ENCODE results near the gene ACSL6.

Gene ACSL6, protein sequence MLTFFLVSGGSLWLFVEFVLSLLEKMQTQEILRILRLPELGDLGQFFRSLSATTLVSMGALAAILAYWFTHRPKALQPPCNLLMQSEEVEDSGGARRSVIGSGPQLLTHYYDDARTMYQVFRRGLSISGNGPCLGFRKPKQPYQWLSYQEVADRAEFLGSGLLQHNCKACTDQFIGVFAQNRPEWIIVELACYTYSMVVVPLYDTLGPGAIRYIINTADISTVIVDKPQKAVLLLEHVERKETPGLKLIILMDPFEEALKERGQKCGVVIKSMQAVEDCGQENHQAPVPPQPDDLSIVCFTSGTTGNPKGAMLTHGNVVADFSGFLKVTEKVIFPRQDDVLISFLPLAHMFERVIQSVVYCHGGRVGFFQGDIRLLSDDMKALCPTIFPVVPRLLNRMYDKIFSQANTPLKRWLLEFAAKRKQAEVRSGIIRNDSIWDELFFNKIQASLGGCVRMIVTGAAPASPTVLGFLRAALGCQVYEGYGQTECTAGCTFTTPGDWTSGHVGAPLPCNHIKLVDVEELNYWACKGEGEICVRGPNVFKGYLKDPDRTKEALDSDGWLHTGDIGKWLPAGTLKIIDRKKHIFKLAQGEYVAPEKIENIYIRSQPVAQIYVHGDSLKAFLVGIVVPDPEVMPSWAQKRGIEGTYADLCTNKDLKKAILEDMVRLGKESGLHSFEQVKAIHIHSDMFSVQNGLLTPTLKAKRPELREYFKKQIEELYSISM

DNA sequence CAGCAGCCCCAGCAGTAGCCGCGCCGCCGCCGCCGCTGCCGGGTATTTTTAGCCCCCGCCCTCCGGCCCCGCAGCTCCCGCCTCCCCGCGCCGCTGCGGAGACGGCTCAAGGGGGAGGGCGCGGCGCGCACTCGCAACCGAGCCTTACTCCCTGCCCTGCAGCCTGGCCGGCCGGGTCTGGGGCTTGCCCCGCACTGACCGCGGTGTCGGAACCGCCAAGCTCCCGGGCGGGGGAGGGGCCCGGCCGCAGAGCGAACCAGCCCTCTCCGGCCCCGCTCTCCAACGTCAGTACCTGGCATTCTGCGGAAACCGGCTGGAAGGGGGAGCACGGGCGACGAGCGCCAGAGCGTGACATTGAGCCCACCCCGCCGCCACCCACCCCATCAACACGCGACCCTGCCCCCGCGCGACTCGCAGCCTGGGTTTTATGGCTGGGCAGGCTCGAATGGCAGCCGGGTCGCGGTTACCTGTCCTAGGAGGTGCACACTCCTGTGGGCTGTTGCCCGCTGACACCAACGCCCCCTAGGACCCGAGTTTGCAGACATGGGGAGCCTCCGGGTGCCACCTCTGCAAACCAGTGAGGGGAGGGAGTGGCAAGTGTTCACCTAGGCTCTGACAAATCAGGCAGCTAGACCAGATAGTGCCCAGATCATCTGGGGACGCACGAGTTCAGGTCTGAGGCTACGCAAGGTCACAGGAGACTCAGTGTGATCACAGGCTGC is at the start of gene ACSL6:
TSS of gene ACSL6 (minus strand) at position 37 of the 722 bp plus-strand sequence. CDS start 105 bp downstream, outside the sequence.
- no peak for DNase-seq (ENCODE audit: low read depth, low spot score)

DNA sequence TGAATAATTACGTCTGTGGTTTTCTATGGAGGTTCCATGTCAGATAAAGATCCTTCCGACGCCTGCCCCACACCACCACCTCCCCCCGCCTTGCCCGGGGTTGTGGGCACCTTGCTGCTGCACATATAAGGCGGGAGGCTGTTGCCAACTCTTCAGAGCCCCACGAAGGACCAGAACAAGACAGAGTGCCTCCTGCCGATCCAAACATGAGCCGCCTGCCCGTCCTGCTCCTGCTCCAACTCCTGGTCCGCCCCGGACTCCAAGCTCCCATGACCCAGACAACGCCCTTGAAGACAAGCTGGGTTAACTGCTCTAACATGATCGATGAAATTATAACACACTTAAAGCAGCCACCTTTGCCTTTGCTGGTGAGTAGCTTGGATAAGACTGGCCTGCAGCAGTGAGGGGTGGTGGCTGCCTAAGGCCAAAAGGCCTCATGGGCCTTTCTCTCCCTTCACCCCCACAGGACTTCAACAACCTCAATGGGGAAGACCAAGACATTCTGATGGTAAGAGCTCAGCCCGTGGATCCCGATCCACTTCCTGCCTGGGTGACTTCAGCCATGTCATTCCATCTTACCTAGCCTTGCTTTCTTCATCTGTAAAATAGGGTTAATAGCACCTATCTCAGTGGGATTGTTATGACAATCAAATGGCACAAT is 49.2 kb upstream of the ACSL6 start, which contains the start of gene IL3:
TSS of gene IL3 (plus strand) at position 155 of the 661 bp plus-strand sequence. CDS start at position 207, 52 bp downstream.
- no peak for DNase-seq (ENCODE audit: low read depth, low spot score)

DNA sequence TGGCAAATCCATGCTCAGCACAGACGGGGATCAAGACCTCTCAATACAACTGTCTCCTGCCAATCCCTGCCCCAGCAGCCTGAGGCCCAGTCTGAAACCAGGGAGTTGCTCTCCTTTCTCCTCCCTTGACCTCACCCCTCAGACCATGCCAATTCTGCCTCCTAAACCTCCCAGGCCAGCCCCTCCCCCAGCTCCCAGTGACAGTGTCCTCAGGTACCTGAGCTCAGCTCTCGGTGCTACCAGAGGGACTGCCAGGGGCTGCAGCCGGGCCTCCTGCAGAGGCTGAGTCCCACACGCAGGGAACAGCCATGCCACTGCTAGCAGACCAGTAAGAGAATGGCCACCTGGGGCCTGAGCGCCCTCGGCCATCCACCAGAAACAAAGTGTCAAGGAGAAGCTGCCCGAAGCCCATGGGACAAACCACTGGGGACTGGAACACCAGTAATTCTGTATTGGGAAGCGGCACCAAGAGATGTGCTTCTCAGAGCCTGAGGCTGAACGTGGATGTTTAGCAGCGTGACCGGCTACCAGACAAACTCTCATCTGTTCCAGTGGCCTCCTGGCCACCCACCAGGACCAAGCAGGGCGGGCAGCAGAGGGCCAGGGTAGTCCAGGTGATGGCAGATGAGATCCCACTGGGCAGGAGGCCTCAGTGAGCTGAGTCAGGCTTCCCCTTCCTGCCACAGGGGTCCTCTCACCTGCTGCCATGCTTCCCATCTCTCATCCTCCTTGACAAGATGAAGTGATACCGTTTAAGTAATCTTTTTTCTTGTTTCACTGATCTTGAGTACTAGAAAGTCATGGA is 48.4 kb upstream of the ACSL6 start:
- DNase-seq (ENCODE audit: low read depth, low spot score), result no peak

DNA sequence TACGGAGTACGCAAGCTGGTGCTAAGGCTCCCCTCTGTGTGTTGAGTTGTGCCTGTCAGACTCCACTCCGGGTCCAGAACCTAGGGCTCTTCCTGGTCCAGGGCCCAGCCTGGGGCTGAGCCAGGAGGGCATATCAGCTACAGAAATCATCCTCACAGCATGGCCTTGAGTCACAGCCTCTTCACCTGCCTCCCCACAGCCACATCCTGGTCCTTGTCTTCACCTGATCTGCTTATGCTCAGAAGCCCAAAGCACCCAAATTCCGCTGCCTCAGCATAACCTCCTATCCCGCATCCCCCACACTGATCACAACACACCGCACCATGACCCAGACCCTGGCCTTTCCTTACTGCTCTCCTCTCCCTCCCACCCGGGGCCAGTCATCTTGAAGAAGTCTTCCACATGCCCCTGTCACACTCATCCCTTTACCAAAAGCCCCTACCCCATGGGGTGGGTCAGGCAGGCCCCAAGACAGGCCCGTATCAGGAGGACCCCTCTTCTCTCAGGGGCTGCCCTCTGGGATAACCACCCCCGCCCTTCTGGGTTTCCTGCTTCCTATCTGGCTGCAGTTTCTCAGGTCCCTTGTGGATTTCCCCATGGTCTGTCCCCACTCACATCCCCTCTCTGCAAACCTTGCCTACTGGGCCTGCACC is 47.7 kb upstream of the ACSL6 start:
- no peak for DNase-seq (ENCODE audit: low read depth, low spot score)

DNA sequence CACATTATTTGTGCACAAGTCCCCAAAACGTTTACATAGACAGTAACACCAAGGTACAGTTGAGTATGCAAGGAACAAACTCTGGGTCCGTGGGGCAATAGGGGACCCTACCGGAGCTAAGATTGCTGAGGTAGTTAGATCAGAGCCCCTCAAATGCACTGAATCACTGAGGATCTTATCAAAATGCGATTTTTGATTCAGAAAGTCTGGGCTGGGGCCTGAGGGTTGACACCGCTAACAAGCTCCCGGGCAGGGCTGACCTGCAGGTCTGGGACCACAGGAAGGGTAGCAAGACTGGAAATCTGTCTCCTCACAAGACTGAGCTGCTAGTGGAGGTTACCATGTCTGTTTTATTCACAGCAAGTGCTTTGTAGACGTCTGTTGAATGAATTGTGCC is 47.2 kb upstream of the ACSL6 start:
- DNase-seq (ENCODE audit: low read depth, low spot score), result no peak

DNA sequence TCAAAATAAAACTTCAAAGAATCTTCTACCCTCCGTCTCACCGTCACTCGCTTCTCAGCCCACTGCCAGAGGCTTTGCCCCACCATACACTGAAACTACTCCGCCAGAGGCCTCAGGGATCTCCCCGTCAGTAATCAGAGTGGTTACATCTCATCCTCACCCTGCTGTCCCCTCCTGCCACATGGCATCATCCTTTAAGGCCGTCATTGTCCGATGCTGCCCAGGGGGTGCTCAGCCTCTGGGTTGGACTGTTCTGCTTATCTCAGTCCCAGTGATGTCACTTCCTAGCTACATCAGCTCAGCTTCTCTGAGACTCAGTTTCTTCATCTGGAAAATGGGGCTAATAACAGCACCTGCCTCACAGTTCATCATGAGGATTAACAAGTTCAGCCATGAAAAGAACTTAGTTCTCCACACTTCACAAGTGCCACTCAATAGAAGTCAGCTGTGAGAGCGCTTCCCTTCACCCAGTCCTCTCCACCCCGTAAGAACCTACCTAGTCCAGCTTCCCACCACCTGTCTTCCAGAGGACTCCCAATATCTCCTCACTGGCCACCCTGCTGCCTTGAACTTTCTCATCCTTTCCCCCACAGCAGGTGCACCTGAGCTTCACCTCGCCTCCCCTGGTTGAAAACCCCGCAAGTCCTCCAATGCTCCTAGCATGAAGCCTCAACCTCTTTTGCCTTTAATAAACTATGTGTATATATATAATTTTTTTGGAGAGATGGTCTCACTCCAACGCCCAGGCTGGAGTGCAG is 46.2 kb upstream of the ACSL6 start:
- DNase-seq (ENCODE audit: low read depth, low spot score), result no peak

DNA sequence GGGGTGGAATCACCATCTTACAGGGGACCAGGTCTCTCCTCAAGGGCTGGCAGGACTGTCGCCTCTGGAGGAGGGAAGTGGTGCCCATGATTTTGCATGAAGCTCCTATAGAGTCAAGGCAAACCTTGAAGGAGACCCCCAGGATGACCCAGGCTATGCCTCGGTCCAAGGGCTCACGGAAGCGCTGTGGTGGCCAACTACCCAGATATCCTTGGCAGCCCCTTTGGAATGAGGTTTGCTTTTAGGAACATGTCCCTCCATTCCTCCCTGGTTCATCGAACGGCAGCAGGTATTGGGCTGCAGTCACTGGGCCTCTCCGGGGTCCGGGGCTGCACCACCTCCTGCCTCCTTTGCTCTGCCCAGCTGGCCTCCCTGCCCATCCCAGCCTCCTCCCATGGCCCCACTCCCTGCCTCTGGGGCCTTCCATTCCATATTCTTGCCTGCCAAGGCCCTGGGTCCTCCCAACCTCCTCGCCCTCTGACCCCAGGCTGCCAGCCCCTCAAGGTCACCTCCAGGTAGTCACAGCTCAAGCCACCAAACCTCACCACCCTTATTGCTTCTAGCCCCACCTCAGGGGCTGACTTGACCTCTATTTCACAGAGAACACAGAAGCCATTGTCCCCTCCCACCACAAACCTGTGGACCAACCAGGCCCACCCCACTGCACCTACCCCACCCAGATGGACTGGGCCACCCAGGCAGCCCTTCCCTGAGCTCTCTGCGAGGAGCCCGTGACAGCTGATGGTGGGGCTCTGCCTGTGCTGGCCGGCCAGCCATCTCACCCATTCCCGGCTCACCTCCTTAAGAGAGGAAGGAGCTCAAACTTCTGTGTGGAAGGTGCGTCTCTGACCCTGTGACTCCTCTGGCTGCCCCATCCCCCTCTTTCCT is 45.4 kb upstream of the ACSL6 start:
- DNase-seq (ENCODE audit: low read depth, low spot score), result no peak

DNA sequence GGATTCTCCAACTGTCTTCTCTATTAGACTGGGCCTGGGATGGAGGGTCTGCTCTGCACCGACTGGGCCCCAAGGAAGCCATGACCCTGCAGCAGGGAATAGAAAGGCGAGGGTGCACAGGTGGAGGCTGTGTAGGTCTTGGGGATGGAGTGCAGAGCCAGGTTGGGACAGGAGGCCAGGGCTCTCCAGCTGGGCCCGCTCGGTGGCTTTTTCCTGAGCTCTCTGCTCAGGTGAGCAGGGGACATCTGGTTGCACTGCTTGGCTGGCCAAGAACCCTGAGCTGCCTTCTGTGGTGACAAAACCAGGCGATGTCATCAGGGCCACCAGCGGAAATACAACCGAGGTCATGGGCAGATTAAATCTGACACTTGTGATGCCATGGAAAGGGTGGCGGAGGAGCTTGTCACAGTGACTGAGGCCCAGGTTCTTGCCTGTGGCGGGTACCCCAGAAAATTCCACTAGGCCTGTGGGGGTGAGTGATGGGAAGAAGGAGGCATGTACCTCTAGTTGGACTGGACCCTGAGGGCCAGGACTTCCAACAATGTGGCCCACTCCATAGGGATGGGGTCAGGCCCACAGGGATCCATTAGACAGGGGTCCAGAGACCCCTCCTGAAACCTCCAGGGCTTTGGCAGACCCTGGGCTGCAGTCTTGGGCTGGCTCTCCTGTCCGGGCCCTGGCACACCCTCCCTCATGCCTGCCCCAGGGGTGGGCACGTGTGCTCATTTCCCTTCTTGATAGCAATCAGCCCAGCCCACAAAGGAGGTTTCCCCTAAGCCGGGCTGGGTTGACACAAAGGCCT is 44.6 kb upstream of the ACSL6 start:
- no peak for DNase-seq (ENCODE audit: low read depth, low spot score)

DNA sequence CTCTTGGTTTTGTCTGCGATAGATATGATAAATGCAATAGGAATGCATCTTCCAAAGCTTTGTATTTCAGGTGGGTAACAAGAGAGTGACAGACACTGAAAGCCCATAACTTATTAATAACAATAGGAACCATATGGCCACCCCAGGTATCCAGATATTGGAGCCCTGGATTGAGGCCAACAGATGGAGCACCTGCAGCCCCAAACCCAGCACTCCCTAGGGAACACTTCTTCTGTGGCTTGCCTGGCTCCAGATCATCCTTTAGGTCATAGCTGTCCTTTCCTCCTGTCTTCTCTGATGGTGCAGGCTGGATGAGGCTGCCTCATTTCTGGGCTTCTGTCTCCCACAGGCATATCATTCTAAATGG is 44.0 kb upstream of the ACSL6 start:
- DNase-seq (ENCODE audit: low read depth, low spot score), result no peak

DNA sequence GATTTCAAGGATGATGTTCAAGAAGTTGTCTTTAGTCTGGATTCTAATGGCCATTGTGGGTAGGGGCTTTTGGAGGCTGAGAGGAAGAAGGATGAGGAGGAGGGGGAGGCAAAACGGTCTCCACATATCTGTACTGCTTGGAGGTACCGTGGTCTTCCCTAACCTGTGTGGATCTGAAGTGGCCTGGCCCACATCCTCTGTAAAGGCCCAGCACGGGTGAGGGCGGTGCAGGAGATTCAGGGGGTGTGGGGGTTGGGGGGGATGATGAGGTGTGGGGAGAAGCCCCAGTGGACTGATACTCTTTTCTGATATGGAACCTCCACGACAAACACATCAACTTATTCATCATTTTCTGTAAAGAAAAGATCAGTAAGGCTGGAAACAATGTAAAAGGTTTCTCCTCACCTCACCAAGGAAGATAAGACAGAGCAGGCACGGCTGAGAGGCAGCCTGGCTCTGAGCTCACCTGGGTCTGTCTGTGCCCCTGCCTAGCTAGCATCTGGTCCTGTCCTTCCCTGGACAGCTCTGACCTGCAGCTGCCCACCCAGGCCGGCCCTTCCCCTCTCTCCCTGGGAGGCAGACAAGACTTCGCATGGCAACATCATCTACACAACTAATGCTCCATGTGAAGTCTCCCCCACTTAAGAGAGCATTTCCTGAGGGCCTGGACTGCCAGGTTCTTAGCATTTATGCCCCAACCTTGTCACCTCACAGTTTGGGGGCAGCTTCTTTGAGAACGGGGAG is 43.4 kb upstream of the ACSL6 start:
- no peak for DNase-seq (ENCODE audit: low read depth, low spot score)

DNA sequence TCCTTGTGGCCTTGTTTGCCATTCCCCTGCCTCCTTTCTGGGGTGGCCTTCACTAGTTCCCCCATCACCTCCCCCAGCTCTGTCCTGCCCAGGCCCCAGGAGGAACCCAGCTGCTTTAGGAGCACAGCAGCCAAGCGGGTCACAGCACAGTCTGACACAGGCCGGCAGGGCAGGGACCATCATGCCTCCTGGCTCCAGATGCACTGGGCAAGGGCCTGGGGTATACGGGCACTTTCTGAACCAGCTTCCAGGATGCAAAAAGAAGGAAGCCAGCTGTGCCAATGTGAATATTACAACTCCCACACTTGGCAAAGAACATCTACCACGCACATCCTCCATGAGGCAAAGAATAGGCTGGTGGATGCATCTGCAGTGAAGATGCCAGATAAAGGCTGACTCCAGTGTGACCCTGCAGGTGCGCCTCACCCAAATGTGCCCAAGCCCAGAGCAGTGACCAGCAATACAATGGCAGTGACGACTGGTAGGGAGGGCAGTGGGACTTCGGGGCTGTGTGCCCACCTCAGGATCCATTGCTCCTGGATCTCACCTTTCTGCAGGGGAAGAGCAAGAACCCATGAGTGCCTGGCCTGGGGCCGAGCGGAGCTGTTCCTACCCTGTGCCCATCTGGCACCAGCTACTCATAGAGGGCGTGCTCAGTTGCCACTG is 42.7 kb upstream of the ACSL6 start:
- DNase-seq (ENCODE audit: low read depth, low spot score), result no peak

DNA sequence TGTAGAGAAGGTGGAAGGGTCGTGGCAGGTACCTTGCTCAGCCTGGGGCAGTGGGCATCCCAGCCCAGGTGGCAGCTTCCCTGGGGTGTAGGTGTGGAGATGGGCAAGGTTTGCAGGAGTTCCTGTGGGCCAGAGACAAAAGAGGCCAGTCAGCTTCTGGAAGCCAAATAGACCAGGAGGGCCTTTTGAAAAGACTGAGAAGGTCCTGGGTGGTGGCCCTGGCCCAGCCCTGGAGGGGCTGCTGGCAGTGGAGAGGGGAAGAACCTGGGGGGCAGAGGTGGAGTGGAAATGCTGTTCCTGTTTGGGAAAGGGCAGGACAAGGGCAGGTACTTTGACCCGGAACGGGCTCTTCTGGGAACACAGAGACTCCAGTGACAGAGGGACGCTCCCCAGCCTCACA is 42.0 kb upstream of the ACSL6 start:
- DNase-seq (ENCODE audit: low read depth, low spot score), result no peak

DNA sequence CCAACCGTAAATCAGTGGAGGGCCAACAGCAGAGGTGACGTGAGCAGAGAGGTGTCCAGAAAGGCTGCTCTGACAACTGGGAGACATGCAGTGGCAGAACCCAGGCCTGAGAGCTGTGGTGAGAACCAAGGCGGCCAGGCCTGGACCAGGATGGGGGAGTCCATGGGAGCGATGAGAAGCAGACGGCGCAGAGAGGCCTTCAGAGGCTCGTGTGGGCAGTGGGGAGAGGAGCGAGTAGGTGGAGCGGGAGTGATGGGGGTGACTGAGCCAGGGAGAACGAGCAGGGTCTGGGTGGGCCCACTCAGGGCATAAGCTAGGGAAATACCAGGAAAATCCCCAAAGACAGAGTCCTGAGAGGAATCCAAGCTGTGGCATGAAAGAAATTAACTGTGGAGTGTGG is 41.1 kb upstream of the ACSL6 start:
- no peak for DNase-seq (ENCODE audit: low read depth, low spot score)

DNA sequence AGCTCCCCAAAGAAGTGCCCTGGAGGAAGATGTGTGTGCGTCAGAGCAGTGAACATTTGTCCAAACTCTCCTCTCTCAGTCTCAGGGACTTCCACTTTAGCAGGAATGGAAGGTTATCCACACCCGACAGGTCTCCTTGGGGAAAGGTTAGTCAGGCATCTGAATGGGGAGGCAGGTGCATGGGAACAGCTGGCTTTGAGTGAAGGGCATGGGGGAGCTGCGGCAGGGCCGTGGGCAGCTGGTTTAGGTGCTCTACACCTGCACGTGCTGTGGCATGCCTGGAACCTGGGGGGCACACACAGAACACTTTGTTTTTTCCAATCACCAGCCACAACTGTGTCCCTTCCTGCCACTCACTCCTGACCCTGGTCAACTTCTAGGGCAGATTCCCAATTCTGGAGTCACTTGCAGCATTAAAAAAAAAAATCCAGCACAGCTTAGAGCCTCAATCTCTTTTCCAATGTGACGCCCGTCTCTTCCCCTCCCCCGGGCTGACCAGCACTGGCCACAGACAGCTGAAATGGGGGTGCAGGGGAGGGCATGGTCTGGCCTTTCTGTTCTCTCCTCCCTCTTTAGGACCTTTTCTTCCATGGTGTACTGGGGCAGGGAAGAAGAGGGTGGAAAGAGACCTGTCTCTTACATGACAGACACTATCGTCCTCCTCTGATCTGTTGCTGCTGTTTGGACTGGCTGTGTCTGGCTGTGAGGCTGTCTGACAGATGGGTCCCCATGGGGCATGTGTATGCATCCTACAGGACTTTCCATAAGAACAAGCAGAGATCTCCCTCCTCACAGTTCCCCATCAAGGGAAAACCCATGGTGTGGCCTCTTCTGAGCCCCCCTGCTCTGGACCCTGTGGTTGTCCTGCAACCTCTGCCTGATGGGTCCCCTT is 39.4 kb upstream of the ACSL6 start:
- DNase-seq (ENCODE audit: low read depth, low spot score), result no peak

DNA sequence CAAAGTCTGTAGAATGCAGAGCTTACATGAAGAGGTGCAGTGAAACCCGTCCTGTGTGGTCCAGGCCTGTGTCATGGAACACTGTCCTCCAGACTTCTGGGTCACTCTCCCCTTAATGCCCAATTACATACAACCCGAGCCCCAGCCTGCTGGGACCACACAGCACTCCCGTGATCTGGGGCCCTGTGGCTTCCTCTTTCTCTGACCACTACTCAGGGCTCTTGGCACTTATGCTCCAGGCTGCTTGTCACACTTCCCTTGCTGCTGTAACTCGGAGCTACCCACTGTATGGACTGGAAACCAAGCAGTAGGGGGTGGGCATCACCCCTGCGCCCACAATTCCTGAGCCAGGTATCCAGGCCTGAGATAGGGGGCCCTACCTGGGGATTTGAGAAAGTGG is 38.7 kb upstream of the ACSL6 start:
- no peak for DNase-seq (ENCODE audit: low read depth, low spot score)

DNA sequence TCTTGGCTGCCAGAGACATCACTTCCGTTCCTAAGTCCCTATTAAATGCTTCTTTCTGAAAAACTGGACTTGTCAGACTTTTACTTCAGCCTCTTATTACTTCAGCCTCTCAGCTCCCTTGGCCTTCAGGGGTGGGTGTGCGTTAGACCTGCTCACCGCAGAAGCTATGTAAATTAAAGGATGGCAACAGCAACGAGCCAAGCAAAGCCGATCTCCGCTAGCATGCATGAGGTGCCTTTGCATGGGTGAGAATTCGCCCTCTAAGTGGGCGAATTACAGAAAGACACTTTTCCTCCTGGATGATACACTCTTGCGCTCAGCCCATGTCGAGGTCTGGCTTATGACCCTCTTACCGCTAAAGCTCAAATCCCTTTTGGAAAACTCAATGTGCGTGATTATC is 38.1 kb upstream of the ACSL6 start:
- no peak for DNase-seq (ENCODE audit: low read depth, low spot score)
